ENCODE data around the gene WFDC12.

DNA sequence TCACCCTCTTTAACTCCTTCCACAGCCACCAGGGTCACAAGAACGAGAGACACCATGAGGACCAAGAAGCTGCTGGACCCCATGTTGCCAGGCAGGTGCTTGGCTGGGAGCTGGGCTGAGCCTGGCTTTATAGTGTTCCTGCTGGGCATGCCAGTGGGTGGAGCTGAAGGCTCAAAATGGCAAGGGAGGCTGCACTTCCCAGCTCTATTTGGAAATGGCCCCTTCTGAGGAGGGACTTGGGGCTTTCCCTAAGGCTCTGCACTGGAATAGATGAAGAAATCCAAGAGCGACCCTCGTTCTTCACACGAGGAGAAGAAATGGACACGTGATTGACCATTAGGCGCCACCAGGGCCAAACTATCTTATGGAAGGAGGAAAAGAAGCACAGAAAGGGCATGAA lies at the start of gene WFDC12:
- TF ChIP-seq, protein P1, sequence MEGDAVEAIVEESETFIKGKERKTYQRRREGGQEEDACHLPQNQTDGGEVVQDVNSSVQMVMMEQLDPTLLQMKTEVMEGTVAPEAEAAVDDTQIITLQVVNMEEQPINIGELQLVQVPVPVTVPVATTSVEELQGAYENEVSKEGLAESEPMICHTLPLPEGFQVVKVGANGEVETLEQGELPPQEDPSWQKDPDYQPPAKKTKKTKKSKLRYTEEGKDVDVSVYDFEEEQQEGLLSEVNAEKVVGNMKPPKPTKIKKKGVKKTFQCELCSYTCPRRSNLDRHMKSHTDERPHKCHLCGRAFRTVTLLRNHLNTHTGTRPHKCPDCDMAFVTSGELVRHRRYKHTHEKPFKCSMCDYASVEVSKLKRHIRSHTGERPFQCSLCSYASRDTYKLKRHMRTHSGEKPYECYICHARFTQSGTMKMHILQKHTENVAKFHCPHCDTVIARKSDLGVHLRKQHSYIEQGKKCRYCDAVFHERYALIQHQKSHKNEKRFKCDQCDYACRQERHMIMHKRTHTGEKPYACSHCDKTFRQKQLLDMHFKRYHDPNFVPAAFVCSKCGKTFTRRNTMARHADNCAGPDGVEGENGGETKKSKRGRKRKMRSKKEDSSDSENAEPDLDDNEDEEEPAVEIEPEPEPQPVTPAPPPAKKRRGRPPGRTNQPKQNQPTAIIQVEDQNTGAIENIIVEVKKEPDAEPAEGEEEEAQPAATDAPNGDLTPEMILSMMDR (IDR thresholded peaks at IDR 0.05) = no peak
- TF ChIP-seq POLR2A (IDR thresholded peaks at IDR 0.05) (no peak), EP300 (IDR thresholded peaks at IDR 0.05; ENCODE audit: low read depth) (no peak)

All from transverse colon (tissue), 3 donors.